GM23248 (cell line): ENCODE results near the gene TCAF2. TPM values are rescaled to one million over a fixed set of nuclear protein-coding genes. Genes with fewer than 3 reads are reported as not detected.
"Not testable (repeated sequence)": the region's sequence is repeated elsewhere in the genome, so short reads cannot be mapped to it uniquely, and the experiment has no call there.

Experiments used
- DNase-seq: peaks from one replicate; pipeline ENCODE4 v3.0.0-alpha.2; 2015
- H2AFZ ChIP-seq: fragments of 200-600 bp; sonication (generic); 2 replicates; pipeline ENCODE4 v1.6.1; 2016; ENCODE audit warnings: antibody characterized with exemption
- H3F3A ChIP-seq: fragments of 200-600 bp; sonication (generic); 2 replicates; pipeline ENCODE4 v1.6.1; 2016; ENCODE audit warnings: mild to moderate bottlenecking, antibody characterized with exemption, mixed run types; ENCODE audit not compliant: insufficient read depth
- H3K27ac ChIP-seq: fragments of 200-600 bp; sonication (generic); 2 replicates; pipeline ENCODE4 v1.5.1; 2016; ENCODE audit warnings: mild to moderate bottlenecking
- H3K27me3 ChIP-seq: fragments of 200-600 bp; sonication (generic); replicated peaks from 2 replicates; pipeline ENCODE4 v1.6.1; 2016; ENCODE audit warnings: mild to moderate bottlenecking; ENCODE audit not compliant: insufficient read depth
- H3K36me3 ChIP-seq: fragments of 200-600 bp; sonication (generic); 2 replicates; pipeline ENCODE4 v1.6.1; 2016; ENCODE audit warnings: low read depth, mild to moderate bottlenecking
- H3K4me1 ChIP-seq: fragments of 200-600 bp; sonication (generic); 2 replicates; pipeline ENCODE4 v1.6.1; 2016; ENCODE audit warnings: mild to moderate bottlenecking; ENCODE audit not compliant: insufficient read depth
- H3K4me2 ChIP-seq: fragments of 200-600 bp; sonication (generic); one replicate; pipeline ENCODE4 v1.6.1; 2016; ENCODE audit warnings: mild to moderate bottlenecking; ENCODE audit not compliant: unreplicated experiment
- H3K4me3 ChIP-seq: fragments of 200-600 bp; sonication (generic); 2 replicates; pipeline ENCODE4 v1.5.1; 2016; ENCODE audit warnings: mild to moderate bottlenecking
- H3K79me2 ChIP-seq: fragments of 200-600 bp; sonication (generic); 2 replicates; pipeline ENCODE4 v1.6.1; 2016; ENCODE audit warnings: mild to moderate bottlenecking; ENCODE audit not compliant: insufficient read depth
- H3K9ac ChIP-seq: fragments of 200-600 bp; sonication (generic); 2 replicates; pipeline ENCODE4 v1.6.1; 2016; ENCODE audit warnings: mild to moderate bottlenecking
- H3K9me2 ChIP-seq: fragments of 200-600 bp; sonication (generic); 2 replicates; pipeline ENCODE4 v1.6.1; 2016; ENCODE audit warnings: mixed run types, mild to moderate bottlenecking, moderate library complexity; ENCODE audit not compliant: insufficient read depth
- H3K9me3 ChIP-seq: fragments of 200-600 bp; sonication (generic); one replicate; pipeline ENCODE4 v1.6.1; 2017; ENCODE audit warnings: low read depth
- H4K20me1 ChIP-seq: fragments of 200-600 bp; sonication (generic); 2 replicates; pipeline ENCODE4 v1.6.0; 2016; ENCODE audit not compliant: insufficient read depth
- WGBS, 2 experiments: methylation state at CpG; one replicate each; pipeline ENCODE4 v1.1.6; 2015 to 2017; ENCODE audit warnings: low lambda C conversion rate in 2 of 2, low coverage in 1 of 2; ENCODE audit errors: missing lambda C conversion rate in 2 of 2; 5-methylcytosine and 5-hydroxymethylcytosine counted together
- in situ Hi-C: fragments of 300-500 bp; cut with MboI; formaldehyde crosslinking; loops from 2 replicates; pipeline ENCODE4 v1.15.0; 2020
- polyA plus RNA-seq: library from polyadenylated mRNA; unstranded; fragments of >200 nt; fragmentation: Nextera tagmentation; extraction: Ambion mirVana; gene quantifications from 2 replicates; pipeline ENCODE4 v1.2.1, GENCODE V29; 2016
- total RNA-seq: library from RNA; depleted of rRNA; stranded (reverse); fragments of >200 nt; shearing (Covaris generic); gene quantifications from 2 replicates; pipeline ENCODE4 v1.2.3, GENCODE V29; 2014

Gene TCAF2
- total and polyA plus RNA-seq, 2 experiments from 2014 or later: 2.7 to 3.4 TPM

DNA sequence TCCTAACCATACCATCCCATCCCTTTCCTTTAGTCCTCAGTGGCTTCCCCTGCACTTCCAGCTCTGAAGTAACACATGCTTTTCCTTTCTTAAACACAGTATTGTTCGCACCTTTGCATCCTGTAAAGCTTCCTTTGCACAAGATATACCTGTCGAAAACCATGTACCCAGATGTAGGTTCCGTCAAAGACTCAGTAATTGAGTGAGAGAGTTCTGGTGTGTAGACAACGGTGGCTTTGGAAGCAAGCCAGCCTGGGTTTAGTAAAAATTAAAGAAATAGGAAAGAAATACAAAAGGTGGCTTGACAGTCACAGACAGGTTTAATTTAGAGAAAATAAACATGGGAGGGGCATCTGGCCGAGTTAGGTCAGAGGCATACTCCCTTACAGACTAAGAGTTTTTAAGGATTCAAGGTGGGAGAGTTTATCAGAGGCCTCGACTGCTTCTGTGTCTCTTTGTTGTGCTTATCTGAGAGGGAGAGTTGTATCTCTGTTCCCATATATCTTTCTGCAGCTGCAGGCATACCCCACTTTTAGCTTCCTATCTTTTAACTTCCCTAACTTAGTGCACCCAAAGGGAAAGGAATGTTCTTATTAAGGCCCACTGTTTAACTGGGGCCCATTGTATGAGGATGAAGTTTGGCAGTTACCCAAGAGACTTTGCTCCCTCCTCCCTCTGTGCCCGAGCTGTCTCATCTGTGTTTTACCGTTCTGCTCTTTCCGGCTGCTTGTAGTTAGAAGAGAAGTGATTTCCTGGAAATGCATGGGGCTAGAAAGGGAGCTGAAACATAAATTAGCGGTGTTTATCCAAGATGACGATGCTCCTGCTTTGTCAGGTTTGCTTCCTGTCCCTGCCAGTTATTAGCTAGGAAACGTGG lies 14.8 kb downstream of the TCAF2 start:
- H3K27me3 ChIP-seq, H3K27ac ChIP-seq, H3K79me2 ChIP-seq, H3K9me3 ChIP-seq, in situ Hi-C loops, H3K9me2 ChIP-seq, H3F3A ChIP-seq, H3K4me3 ChIP-seq, H2AFZ ChIP-seq, H3K4me1 ChIP-seq, H3K9ac ChIP-seq, H3K36me3 ChIP-seq, H4K20me1 ChIP-seq, H3K4me2 ChIP-seq, DNase-seq: not testable (repeated sequence)
- no CpG with 5 or more reads among the region's 12 CpGs for WGBS, 2 experiments

DNA sequence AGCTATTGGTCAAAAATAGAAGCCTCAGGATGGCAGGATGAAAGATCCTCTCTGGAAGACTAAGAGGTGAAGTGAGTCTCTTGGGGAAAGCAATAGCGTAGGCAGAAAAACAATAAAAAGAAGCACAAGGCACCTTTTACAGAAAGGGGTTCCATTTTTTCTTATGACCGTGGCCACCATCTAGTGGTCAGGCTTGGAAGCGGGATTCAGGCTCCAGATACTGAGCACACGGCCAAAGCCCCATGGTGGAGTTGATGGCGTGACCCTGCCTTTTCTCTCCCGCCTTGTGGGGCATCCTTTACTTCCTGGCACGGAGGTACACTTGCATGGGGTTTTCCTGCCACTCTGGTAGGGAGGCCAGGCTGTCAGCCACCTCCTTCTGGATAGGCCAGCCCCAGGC lies 18.6 kb downstream of the TCAF2 start:
- not testable (repeated sequence) for H3K4me2 ChIP-seq

GRCh38 chr7:143640528-143641189 lies 19.9 kb downstream of the TCAF2 start:
- H3K27ac ChIP-seq, H3K4me3 ChIP-seq, H3K9ac ChIP-seq, DNase-seq, in situ Hi-C loops, H4K20me1 ChIP-seq, H3K36me3 ChIP-seq, H2AFZ ChIP-seq, H3K9me3 ChIP-seq, H3F3A ChIP-seq, H3K79me2 ChIP-seq, H3K4me1 ChIP-seq, H3K9me2 ChIP-seq, H3K4me2 ChIP-seq, H3K27me3 ChIP-seq: not testable (repeated sequence)
- WGBS, 2 experiments: 14 to 40% methylated on average over 1 to 2 of the region's 9 CpGs

More for the DNA sequence above, 18.6 kb downstream of the TCAF2 start:
- H3K27ac ChIP-seq, DNase-seq, H3F3A ChIP-seq, H3K4me1 ChIP-seq, H3K4me3 ChIP-seq, H3K27me3 ChIP-seq, H3K9ac ChIP-seq, H3K36me3 ChIP-seq, H3K9me3 ChIP-seq, H4K20me1 ChIP-seq, in situ Hi-C loops, H2AFZ ChIP-seq, H3K9me2 ChIP-seq, H3K79me2 ChIP-seq: not testable (repeated sequence)
- WGBS, 2 experiments: no CpG with 5 or more reads among the region's 7 CpGs

DNA sequence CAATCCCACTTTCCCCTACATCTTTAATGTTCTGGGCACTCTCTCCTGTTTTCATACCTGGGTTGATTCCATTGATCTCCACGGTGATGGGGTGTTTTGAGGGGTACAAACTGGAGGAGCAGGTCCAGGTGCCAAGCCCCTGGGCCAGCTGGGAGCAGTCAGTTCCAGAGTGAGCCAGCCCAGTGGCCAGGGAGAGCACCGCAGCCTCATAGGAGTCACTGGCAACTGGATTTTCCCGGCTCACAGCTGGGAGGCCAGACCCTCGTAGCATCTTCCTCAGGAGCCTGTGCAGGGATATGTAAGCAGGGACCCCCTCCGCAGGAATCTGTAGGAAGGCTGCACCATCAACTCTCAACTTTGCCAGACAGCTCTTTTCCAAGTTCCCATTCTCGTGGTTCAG lies 25.8 kb downstream of the TCAF2 start:
- no CpG with 5 or more reads among the region's 6 CpGs for WGBS, 2 experiments
- not testable (repeated sequence) for H4K20me1 ChIP-seq, H3K27me3 ChIP-seq

GRCh38 chr7:143649902-143650301 lies 29.1 kb downstream of the TCAF2 start:
- H3K4me2 ChIP-seq, H3K4me3 ChIP-seq, in situ Hi-C loops, H3K27me3 ChIP-seq, H3K79me2 ChIP-seq, H3K9me2 ChIP-seq, H3K36me3 ChIP-seq, H3K9ac ChIP-seq, H2AFZ ChIP-seq, H3K27ac ChIP-seq, DNase-seq, H4K20me1 ChIP-seq, H3K4me1 ChIP-seq, H3F3A ChIP-seq, H3K9me3 ChIP-seq: not testable (repeated sequence)
- WGBS, 2 experiments: no CpG with 5 or more reads among the region's 3 CpGs

More for the DNA sequence above, 25.8 kb downstream of the TCAF2 start:
- in situ Hi-C loops, H3F3A ChIP-seq, DNase-seq, H3K9me2 ChIP-seq, H3K36me3 ChIP-seq, H3K4me1 ChIP-seq, H3K79me2 ChIP-seq, H3K27ac ChIP-seq, H3K9ac ChIP-seq, H2AFZ ChIP-seq, H3K4me2 ChIP-seq, H3K9me3 ChIP-seq, H3K4me3 ChIP-seq: not testable (repeated sequence)

GRCh38 chr7:143650447-143650846 lies 29.7 kb downstream of the TCAF2 start:
- H3K4me2 ChIP-seq, H4K20me1 ChIP-seq, H3K4me1 ChIP-seq, H3K4me3 ChIP-seq, H3K9ac ChIP-seq, H3K36me3 ChIP-seq, H3K9me3 ChIP-seq, H3K79me2 ChIP-seq, DNase-seq, H3K27me3 ChIP-seq, H3K27ac ChIP-seq, H2AFZ ChIP-seq, H3K9me2 ChIP-seq, H3F3A ChIP-seq, in situ Hi-C loops: not testable (repeated sequence)
- no CpG with 5 or more reads among the region's 8 CpGs for WGBS, 2 experiments
